ENCODE measurements around the gene UBXN10. TPM values are rescaled to one million over a fixed set of nuclear protein-coding genes. Genes with fewer than 3 reads are reported as not detected.

The UBXN10 gene
- total RNA-seq, 2 donors from 2014 or later = 1.6 to 10.6 TPM

DNA sequence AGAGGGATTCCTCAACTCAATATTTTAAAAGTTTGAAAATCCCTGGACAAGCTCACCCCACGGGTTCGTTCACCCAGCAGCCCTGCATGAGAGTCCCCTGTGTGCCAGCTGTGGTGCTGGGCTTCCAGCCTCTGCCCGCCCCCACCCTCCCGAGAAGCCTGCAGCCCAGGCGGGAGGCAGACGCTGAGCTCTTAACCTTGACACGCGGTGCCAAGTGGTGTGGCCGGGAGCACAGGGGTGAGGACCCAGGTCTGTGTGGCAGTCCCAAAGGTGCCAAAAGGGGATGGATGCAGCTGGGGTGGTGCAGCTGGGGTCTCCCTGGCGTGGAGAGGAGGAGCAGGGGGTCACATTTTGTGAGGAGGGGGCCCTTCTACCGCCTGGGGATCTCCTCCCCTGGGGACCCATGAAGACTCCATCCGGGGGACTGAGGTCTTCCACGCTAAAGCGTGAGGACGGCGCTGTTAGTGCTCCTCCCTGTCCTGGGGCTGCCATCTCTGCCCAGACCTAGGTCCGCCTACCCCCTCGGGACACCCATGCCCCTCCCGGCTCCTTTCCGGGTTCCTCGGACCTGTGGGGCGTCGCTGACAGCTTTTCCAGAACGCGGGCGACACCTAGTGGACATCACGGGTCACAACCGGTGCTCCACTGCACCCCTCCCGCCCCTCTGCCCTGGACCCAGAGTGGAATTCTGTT lies 33.8 kb upstream of the UBXN10 start:
- no peaks in the 10 kb centered on the region for H3K4me1 ChIP-seq (replicated peaks)
- intact Hi-C loops (cut with DNase I) = loop anchor here (5.0 kb wide), 3 partner anchors 50 to 235 kb away; no protein-coding TSS in a partner anchor
- H3K27ac ChIP-seq = peak overlapping the region in 1 of 2 donors; percentile 30
- H3K9me3 ChIP-seq = no peaks in the 10 kb centered on the region
- no peak for TF ChIP-seq POLR2A (IDR thresholded peaks at IDR 0.05)
- TF ChIP-seq, protein P1, sequence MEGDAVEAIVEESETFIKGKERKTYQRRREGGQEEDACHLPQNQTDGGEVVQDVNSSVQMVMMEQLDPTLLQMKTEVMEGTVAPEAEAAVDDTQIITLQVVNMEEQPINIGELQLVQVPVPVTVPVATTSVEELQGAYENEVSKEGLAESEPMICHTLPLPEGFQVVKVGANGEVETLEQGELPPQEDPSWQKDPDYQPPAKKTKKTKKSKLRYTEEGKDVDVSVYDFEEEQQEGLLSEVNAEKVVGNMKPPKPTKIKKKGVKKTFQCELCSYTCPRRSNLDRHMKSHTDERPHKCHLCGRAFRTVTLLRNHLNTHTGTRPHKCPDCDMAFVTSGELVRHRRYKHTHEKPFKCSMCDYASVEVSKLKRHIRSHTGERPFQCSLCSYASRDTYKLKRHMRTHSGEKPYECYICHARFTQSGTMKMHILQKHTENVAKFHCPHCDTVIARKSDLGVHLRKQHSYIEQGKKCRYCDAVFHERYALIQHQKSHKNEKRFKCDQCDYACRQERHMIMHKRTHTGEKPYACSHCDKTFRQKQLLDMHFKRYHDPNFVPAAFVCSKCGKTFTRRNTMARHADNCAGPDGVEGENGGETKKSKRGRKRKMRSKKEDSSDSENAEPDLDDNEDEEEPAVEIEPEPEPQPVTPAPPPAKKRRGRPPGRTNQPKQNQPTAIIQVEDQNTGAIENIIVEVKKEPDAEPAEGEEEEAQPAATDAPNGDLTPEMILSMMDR (IDR thresholded peaks at IDR 0.05) = peak; percentile 86 to 96 (median 92)
- TF ChIP-seq POLR2AphosphoS5 (IDR thresholded peaks at IDR 0.05) = no peak
- WGBS = 7% methylated on average over 24 of the region's 29 CpGs
- DNase-seq (ENCODE audit: low spot score) = peak; percentile 59
- no peaks in the 10 kb centered on the region for H3K27me3 ChIP-seq (replicated peaks; ENCODE audit: insufficient read depth)
- peak overlapping the region; percentile 11 to 29 for H3K4me3 ChIP-seq
- H3K36me3 ChIP-seq = no peaks in the 10 kb centered on the region

DNA sequence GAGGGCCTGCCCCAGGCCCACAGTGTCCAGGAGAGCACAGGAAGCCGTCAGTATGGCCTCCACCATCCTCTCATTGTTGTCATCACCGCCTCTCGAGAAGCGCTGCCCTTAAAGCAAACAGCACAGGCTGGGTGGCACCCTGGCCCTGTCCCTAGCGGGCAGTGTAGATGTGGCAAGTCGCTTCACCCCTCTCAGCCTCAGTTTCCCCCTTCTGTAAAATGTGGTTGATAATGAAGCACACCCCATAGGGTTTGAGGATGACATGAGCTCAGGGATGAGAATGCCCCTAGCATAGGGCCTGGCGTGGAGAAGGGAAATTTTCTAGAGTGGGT lies 33.3 kb upstream of the UBXN10 start:
- TF ChIP-seq, protein P1 (IDR thresholded peaks at IDR 0.05) = peak in 1 of 4 experiments; percentile 9
- TF ChIP-seq POLR2AphosphoS5 (IDR thresholded peaks at IDR 0.05) = no peak
- DNase-seq (ENCODE audit: low spot score) = no peak
- 61% methylated on average over 7 of the region's 7 CpGs for WGBS
- Histone ChIP-seq H3K4me1 (replicated peaks) (no peaks in the 10 kb centered on the region), H3K4me3 (no peak overlapping the region), H3K27me3 (replicated peaks; ENCODE audit: insufficient read depth) (no peaks in the 10 kb centered on the region), H3K27ac (peak overlapping the region in 1 of 2 donors; percentile 30), H3K9me3 (no peaks in the 10 kb centered on the region), H3K36me3 (no peaks in the 10 kb centered on the region)
- intact Hi-C loops (cut with DNase I) = loop anchor here (5.0 kb wide), 3 partner anchors 50 to 235 kb away; no protein-coding TSS in a partner anchor

DNA sequence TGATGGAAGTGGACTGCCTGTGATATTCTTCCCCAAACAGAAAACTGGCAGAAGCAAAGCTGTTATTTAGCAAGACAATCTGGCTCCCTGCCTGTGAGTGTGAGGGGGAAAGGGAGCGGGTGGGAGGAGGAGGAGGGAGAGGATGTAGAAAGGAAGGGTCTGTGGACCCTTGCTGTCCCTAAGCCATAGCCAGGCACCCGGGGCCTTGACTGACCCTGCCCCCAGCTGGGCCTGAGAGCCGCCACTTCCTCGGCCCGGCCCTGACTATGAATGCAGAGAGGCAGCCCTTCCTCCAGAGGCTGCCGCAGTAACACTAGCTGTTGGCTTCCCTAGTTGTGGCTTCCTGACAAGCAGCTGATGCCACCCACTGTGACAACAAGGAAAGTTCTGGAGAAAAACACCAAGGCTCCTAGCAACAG lies 32.9 kb upstream of the UBXN10 start:
- H3K36me3 ChIP-seq = no peaks in the 10 kb centered on the region
- DNase-seq (ENCODE audit: low spot score) = no peak
- H3K27me3 ChIP-seq (replicated peaks; ENCODE audit: insufficient read depth) = no peaks in the 10 kb centered on the region
- intact Hi-C loops (cut with DNase I) = loop anchor here (5.0 kb wide), 3 partner anchors 51 to 236 kb away; no protein-coding TSS in a partner anchor
- H3K4me3 ChIP-seq = no peak overlapping the region
- no peaks in the 10 kb centered on the region for H3K9me3 ChIP-seq
- TF ChIP-seq POLR2AphosphoS5 (IDR thresholded peaks at IDR 0.05) (no peak), POLR2A (IDR thresholded peaks at IDR 0.05) (no peak)
- TF ChIP-seq, protein P1 (IDR thresholded peaks at IDR 0.05) = no peak
- peak overlapping the region in 1 of 2 donors; percentile 30 for H3K27ac ChIP-seq
- no peaks in the 10 kb centered on the region for H3K4me1 ChIP-seq (replicated peaks)
- WGBS = 62% methylated on average over 6 of the region's 6 CpGs

DNA sequence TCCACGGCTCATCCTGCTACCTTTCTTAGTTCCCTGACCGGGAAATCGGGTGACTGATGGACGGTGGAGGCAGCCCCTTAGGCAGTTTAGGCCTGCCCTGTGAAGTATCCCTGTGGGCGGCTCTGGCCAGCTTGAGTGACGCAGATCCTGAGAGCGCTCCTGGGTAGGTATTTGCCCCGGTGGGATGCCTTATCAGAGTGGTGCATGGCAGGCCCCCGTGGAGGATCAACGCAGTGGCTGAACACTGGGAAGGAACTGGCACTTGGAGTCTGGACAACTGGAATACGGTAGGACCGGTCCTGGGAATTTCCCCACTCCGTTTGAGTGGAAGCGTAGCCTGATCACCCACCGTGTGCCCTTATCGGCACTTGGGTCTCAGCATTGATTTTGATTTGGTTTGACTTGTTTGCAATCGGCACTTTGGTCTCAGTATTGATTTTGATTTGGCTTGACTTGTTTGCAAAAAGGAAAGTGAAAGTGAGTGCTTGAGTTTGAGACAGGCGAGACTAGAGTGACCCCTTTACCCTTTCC lies 31.5 kb upstream of the UBXN10 start:
- H3K27ac ChIP-seq = no peak overlapping the region

More for the DNA sequence above, 31.5 kb upstream of the UBXN10 start:
- Histone ChIP-seq H3K27me3 (replicated peaks; ENCODE audit: insufficient read depth) (no peaks in the 10 kb centered on the region), H3K36me3 (no peaks in the 10 kb centered on the region), H3K4me3 (no peak overlapping the region), H3K4me1 (replicated peaks) (no peaks in the 10 kb centered on the region), H3K9me3 (no peaks in the 10 kb centered on the region)
- WGBS = 86% methylated on average over 18 of the region's 18 CpGs
- intact Hi-C loops (cut with DNase I) = loop anchor here (5.0 kb wide), 3 partner anchors 52 to 237 kb away; no protein-coding TSS in a partner anchor
- no peak for DNase-seq (ENCODE audit: low spot score)
- TF ChIP-seq POLR2AphosphoS5 (IDR thresholded peaks at IDR 0.05) (no peak), POLR2A (IDR thresholded peaks at IDR 0.05) (no peak)
- TF ChIP-seq, protein P1 (IDR thresholded peaks at IDR 0.05) = no peak
